Panc1 (cell line): Measurements from ENCODE around the gene HOPX. TPM values are rescaled to one million over a fixed set of nuclear protein-coding genes. Genes with fewer than 3 reads are reported as not detected.

Source experiments
- ATAC-seq: fragments of 200-7000 bp; cut with Tn5 transposase; 2 replicates; pipeline ENCODE4 v1.9.1; 2020; ENCODE audit warnings: mild to moderate bottlenecking, moderate library complexity
- BruUV-seq: library from RNA; stranded (reverse); fragments of 400-500 nt; replicated peaks from 2 replicates; lab custom pipeline; 2021; lab: Mats Ljungman, UMichigan
- CTCF ChIA-PET: fragments of 300-600 bp; sonication (Branson Sonifier 250); formaldehyde crosslinking; loops from one replicate; lab custom pipeline; 2022; ENCODE audit warnings: antibody characterized with exemption; lab: Charles Lee
- POLR2A ChIA-PET: fragments of 300-600 bp; sonication (Branson Sonifier 250); formaldehyde crosslinking; loops from one replicate; lab custom pipeline; 2022; ENCODE audit warnings: antibody characterized with exemption; lab: Charles Lee
- DNase-seq: peaks from one replicate; pipeline ENCODE4 v3.0.0-alpha.2; 2010; ENCODE audit warnings: low read depth, low spot score
- H3K27ac ChIP-seq: 2 replicates; pipeline ENCODE4 v1.5.1; 2011; ENCODE audit warnings: mild to moderate bottlenecking, low read length, inconsistent platforms
- H3K27me3 ChIP-seq: fragments of 200-500 bp; sonication (Bioruptor generic); 2 replicates; pipeline ENCODE4 v1.6.0; 2014; ENCODE audit warnings: low read length, inconsistent platforms; ENCODE audit not compliant: control insufficient read depth, insufficient read depth
- H3K36me3 ChIP-seq: fragments of 200-500 bp; sonication (Bioruptor generic); 2 replicates; pipeline ENCODE4 v1.5.1; 2014; ENCODE audit warnings: inconsistent platforms, mild to moderate bottlenecking, low read length, moderate library complexity; ENCODE audit not compliant: control insufficient read depth, insufficient read depth
- H3K4me1 ChIP-seq: 2 replicates; pipeline ENCODE4 v1.5.1; 2011; ENCODE audit warnings: inconsistent platforms, mild to moderate bottlenecking, low read length, moderate library complexity; ENCODE audit not compliant: control insufficient read depth, insufficient read depth
- H3K4me3 ChIP-seq, 2 experiments: 2 replicates each; pipeline ENCODE4 v1.5.1; 2011 to 2012; ENCODE audit warnings: low read depth in 2 of 2, low read length in 2 of 2, mild to moderate bottlenecking in 2 of 2, inconsistent platforms in 1 of 2, moderate library complexity in 1 of 2
- H3K9me3 ChIP-seq: fragments of 200-500 bp; sonication (Bioruptor generic); 2 replicates; pipeline ENCODE4 v1.5.1; 2014; ENCODE audit warnings: low read depth, mild to moderate bottlenecking, inconsistent platforms, low read length, moderate library complexity; ENCODE audit not compliant: control insufficient read depth, insufficient read depth
- POLR2AphosphoS5 ChIP-seq: IDR thresholded peaks from 2 replicates; pipeline ENCODE4 v1.6.1; 2012; ENCODE audit warnings: mild to moderate bottlenecking, low read depth, low read length, moderate library complexity
- SIN3A ChIP-seq: IDR thresholded peaks from 2 replicates; pipeline ENCODE4 v1.6.1; 2012; ENCODE audit warnings: low read depth, mild to moderate bottlenecking, low read length, moderate library complexity, borderline replicate concordance; ENCODE audit not compliant: insufficient read depth
- TCF7L2 ChIP-seq: IDR thresholded peaks from 2 replicates; pipeline ENCODE4 v1.6.1; 2011; ENCODE audit warnings: mild to moderate bottlenecking, low read depth, low read length, inconsistent platforms
- in situ Hi-C: cut with HindIII; loops from 2 replicates; pipeline ENCODE4 v1.10.0; 2016; ENCODE audit warnings: low sequenced_read_pairs, low pct_unique_long_range_greater_than_20kb
- intact Hi-C: fragments of 100-400 bp; cut with micrococcal nuclease; formaldehyde crosslinking; loops from one replicate; pipeline ENCODE4 v1.10.0; 2022; ENCODE audit not compliant: unreplicated experiment
- total RNA-seq: library from RNA; stranded (reverse); gene quantifications from one replicate; pipeline ENCODE4 v1.2.1, GENCODE V29; 2021; ENCODE audit not compliant: unreplicated experiment
- TF ChIP-seq, protein P1 (sequence below), 2 experiments: IDR thresholded peaks; 2 replicates each; pipeline ENCODE4 v1.6.1; 2011 to 2012; ENCODE audit warnings: low read depth in 2 of 2, control low read depth in 1 of 2, low read length in 1 of 2, mild to moderate bottlenecking in 1 of 2, moderate library complexity in 1 of 2; ENCODE audit not compliant: insufficient read depth in 1 of 2
- TF ChIP-seq, protein P2 (sequence below): fragments of 450-650 bp; IDR thresholded peaks from 2 replicates; pipeline ENCODE4 v1.5.1; 2017; ENCODE audit warnings: mild to moderate bottlenecking

HOPX gene
- total RNA-seq, 1 experiment from 2014 or later: not detected

DNA sequence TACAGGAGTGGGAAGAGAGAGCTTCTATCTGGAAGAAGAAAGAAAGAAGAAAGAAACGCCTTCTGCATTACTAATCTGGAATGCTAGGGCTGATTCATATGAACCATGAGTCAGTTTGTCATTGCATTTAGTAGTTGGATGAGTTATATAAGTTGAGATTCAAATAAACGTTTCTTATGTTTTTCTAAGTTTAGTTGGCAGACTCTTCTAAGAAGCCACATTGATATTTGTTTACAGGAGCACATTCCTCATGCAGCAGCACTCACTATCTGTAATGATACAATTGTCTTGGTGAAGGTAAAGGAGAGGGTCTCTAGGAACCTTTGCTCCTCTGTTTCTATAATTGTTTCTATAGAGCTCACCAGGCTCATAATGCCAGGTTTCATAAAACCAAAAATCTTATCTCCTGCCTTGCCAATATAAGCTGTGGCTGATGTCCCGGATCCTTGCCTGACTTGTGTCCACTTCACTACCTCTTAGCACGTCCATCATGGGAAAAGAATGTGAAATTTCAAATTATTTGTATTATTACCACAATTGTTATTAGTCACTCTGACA, 39.5 kb downstream of the HOPX start:
- Histone ChIP-seq H3K9me3 (no peaks in the 10 kb centered on the region), H3K36me3 (no peaks in the 10 kb centered on the region), H3K4me1 (no peaks in the 10 kb centered on the region), H3K4me3 (no peak overlapping the region), H3K27ac (no peak overlapping the region), H3K27me3 (no peaks in the 10 kb centered on the region)
- no TSS peak for BruUV-seq
- POLR2A ChIA-PET: interaction anchor here (0.6 kb wide), 1 partner anchor 123 kb away, joined by 9 read pairs; no protein-coding TSS in a partner anchor
- peak; percentile 66; the same call in 1 of the 2 replicates for ATAC-seq
- DNase-seq: peak; percentile 64
- intact Hi-C loops (no loop called here), in situ Hi-C loops (no loop called here)
- CTCF ChIA-PET: no interaction called here
- TF ChIP-seq SIN3A: no peak
- no peak for TF ChIP-seq TCF7L2
- no peak for TF ChIP-seq POLR2AphosphoS5
- TF ChIP-seq, protein P1, sequence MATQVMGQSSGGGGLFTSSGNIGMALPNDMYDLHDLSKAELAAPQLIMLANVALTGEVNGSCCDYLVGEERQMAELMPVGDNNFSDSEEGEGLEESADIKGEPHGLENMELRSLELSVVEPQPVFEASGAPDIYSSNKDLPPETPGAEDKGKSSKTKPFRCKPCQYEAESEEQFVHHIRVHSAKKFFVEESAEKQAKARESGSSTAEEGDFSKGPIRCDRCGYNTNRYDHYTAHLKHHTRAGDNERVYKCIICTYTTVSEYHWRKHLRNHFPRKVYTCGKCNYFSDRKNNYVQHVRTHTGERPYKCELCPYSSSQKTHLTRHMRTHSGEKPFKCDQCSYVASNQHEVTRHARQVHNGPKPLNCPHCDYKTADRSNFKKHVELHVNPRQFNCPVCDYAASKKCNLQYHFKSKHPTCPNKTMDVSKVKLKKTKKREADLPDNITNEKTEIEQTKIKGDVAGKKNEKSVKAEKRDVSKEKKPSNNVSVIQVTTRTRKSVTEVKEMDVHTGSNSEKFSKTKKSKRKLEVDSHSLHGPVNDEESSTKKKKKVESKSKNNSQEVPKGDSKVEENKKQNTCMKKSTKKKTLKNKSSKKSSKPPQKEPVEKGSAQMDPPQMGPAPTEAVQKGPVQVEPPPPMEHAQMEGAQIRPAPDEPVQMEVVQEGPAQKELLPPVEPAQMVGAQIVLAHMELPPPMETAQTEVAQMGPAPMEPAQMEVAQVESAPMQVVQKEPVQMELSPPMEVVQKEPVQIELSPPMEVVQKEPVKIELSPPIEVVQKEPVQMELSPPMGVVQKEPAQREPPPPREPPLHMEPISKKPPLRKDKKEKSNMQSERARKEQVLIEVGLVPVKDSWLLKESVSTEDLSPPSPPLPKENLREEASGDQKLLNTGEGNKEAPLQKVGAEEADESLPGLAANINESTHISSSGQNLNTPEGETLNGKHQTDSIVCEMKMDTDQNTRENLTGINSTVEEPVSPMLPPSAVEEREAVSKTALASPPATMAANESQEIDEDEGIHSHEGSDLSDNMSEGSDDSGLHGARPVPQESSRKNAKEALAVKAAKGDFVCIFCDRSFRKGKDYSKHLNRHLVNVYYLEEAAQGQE (IDR thresholded peaks at IDR 0.05; ENCODE audit: insufficient read depth in 1 of 2, low read depth in 2 of 2, low read length in 1 of 2): no peak
- TF ChIP-seq, protein P2, sequence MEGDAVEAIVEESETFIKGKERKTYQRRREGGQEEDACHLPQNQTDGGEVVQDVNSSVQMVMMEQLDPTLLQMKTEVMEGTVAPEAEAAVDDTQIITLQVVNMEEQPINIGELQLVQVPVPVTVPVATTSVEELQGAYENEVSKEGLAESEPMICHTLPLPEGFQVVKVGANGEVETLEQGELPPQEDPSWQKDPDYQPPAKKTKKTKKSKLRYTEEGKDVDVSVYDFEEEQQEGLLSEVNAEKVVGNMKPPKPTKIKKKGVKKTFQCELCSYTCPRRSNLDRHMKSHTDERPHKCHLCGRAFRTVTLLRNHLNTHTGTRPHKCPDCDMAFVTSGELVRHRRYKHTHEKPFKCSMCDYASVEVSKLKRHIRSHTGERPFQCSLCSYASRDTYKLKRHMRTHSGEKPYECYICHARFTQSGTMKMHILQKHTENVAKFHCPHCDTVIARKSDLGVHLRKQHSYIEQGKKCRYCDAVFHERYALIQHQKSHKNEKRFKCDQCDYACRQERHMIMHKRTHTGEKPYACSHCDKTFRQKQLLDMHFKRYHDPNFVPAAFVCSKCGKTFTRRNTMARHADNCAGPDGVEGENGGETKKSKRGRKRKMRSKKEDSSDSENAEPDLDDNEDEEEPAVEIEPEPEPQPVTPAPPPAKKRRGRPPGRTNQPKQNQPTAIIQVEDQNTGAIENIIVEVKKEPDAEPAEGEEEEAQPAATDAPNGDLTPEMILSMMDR: no peak; the same call in 1 of the 2 replicates

DNA sequence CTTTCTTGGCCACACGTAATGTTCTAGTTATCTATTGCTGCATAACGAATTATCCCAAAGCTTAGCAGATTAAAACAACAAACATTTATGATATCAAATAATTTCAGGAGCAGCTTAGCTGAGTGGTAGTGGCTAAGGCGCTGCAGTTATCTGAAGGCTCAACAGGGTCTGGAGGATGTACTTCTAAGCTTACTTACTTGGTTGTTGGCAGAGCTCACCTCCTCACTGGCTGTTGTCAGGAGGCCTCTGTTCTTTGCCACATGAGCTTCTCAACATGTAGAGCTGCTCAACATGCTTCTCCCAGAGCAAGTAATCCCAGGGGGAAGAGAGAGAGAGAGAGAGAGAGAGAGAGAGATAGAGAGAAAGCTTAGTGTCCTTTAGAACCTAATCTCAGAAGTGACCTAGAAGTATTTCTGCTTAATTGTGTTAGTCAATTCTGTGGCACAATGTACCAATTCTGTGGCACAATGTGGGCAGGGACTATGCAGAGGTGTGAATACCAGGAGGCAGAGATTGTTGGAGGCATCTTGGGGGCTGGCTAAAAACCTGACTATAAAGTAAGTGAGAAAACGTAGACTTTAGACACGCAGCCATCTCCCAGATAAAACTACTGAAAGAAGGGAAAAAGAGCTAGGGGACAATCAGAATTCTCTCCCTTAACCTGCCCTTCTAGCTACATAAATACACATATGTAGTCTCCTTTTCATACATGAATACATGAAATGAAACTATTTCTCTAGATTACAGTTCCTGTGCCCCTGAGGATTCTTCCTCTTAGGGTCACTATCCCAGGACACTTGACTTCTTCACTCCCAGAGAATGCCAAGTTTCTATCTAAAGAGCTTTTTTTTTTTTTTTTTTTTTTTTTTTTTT, 40.2 kb downstream of the HOPX start:
- DNase-seq: no peak
- no peak for ATAC-seq
- in situ Hi-C loops (no loop called here), intact Hi-C loops (no loop called here)
- Histone ChIP-seq H3K4me3 (no peak overlapping the region), H3K9me3 (no peaks in the 10 kb centered on the region), H3K27me3 (no peaks in the 10 kb centered on the region), H3K36me3 (no peaks in the 10 kb centered on the region), H3K27ac (no peak overlapping the region), H3K4me1 (no peaks in the 10 kb centered on the region)
- POLR2A ChIA-PET: interaction anchor here (0.6 kb wide), 1 partner anchor 124 kb away, joined by 9 read pairs; no protein-coding TSS in a partner anchor
- CTCF ChIA-PET: no interaction called here
- TF ChIP-seq SIN3A: no peak
- TF ChIP-seq, protein P2: no peak
- no peak for TF ChIP-seq POLR2AphosphoS5
- TF ChIP-seq, protein P1 (IDR thresholded peaks at IDR 0.05; ENCODE audit: insufficient read depth in 1 of 2, low read depth in 2 of 2, low read length in 1 of 2): no peak
- TF ChIP-seq TCF7L2: no peak
- BruUV-seq: no TSS peak
